ENCODE results near the gene NGFR. TPM values are rescaled to one million over a fixed set of nuclear protein-coding genes. Genes with fewer than 3 reads are reported as not detected.

Gene NGFR
- total and polyA plus RNA-seq, 3 donors from 2014 or later = 11.3 to 21.5 (median 20.6) TPM

GRCh38 chr17:49450735-49451134 lies 44.4 kb upstream of the NGFR start:
- Histone ChIP-seq H3K27me3 (no peaks in the 10 kb centered on the region), H3K36me3 (ENCODE audit: low read depth, missing control alignments) (no peaks in the 10 kb centered on the region), H3K4me3 (no peak overlapping the region), H3K4me1 (no peaks in the 10 kb centered on the region), H3K9me3 (no peaks in the 10 kb centered on the region), H3K27ac (no peak overlapping the region)
- DNase-seq = no peak
- no peak for TF ChIP-seq POLR2A (IDR thresholded peaks at IDR 0.05)
- TF ChIP-seq, protein P1, sequence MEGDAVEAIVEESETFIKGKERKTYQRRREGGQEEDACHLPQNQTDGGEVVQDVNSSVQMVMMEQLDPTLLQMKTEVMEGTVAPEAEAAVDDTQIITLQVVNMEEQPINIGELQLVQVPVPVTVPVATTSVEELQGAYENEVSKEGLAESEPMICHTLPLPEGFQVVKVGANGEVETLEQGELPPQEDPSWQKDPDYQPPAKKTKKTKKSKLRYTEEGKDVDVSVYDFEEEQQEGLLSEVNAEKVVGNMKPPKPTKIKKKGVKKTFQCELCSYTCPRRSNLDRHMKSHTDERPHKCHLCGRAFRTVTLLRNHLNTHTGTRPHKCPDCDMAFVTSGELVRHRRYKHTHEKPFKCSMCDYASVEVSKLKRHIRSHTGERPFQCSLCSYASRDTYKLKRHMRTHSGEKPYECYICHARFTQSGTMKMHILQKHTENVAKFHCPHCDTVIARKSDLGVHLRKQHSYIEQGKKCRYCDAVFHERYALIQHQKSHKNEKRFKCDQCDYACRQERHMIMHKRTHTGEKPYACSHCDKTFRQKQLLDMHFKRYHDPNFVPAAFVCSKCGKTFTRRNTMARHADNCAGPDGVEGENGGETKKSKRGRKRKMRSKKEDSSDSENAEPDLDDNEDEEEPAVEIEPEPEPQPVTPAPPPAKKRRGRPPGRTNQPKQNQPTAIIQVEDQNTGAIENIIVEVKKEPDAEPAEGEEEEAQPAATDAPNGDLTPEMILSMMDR (IDR thresholded peaks at IDR 0.05) = no peak
- intact Hi-C loops (cut with DNase I; ENCODE audit: low total_unique reads) = no loop called here
- 67 to 86% methylated on average over 3 of the region's 3 CpGs for WGBS, 2 donors

DNA sequence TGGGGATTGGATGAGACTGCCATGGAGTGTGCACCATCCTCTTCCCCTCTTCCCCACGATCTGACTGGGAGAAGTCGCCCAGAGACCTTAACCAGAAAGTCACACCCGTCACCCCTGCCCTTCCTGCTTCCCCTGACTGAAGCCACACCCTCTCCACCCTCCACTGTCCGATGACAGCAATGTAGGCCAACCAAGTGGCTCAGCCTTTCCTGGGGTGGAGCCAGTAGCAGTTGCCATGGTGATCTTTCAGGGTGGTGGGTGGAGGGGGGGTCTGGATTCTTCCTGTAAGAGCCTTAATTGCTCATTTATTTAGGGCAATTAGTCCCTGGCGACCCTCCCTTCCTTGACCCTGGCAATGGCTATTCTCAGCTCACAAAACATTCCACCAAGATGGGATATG lies 42.9 kb upstream of the NGFR start:
- Histone ChIP-seq H3K36me3 (ENCODE audit: low read depth, missing control alignments) (no peaks in the 10 kb centered on the region), H3K27me3 (no peaks in the 10 kb centered on the region), H3K4me3 (no peak overlapping the region), H3K9me3 (no peaks in the 10 kb centered on the region), H3K27ac (no peak overlapping the region), H3K4me1 (no peaks in the 10 kb centered on the region)
- intact Hi-C loops (cut with DNase I; ENCODE audit: low total_unique reads) = no loop called here
- no peak for TF ChIP-seq POLR2A (IDR thresholded peaks at IDR 0.05)
- TF ChIP-seq, protein P1 (IDR thresholded peaks at IDR 0.05) = no peak
- DNase-seq = no peak
- WGBS, 2 donors = 70 to 85% methylated on average over 5 of the region's 5 CpGs

GRCh38 chr17:49452661-49453060 lies 42.4 kb upstream of the NGFR start:
- H3K4me1 ChIP-seq = no peaks in the 10 kb centered on the region
- H3K27me3 ChIP-seq = no peaks in the 10 kb centered on the region
- H3K36me3 ChIP-seq (ENCODE audit: low read depth, missing control alignments) = no peaks in the 10 kb centered on the region
- H3K27ac ChIP-seq = no peak overlapping the region
- intact Hi-C loops (cut with DNase I; ENCODE audit: low total_unique reads) = no loop called here
- TF ChIP-seq, protein P1 (IDR thresholded peaks at IDR 0.05) = no peak
- no peak for TF ChIP-seq POLR2A (IDR thresholded peaks at IDR 0.05)
- H3K9me3 ChIP-seq = no peaks in the 10 kb centered on the region
- DNase-seq = no peak
- WGBS, 2 donors = 90 to 96% methylated on average over 5 of the region's 5 CpGs
- no peak overlapping the region for H3K4me3 ChIP-seq

DNA sequence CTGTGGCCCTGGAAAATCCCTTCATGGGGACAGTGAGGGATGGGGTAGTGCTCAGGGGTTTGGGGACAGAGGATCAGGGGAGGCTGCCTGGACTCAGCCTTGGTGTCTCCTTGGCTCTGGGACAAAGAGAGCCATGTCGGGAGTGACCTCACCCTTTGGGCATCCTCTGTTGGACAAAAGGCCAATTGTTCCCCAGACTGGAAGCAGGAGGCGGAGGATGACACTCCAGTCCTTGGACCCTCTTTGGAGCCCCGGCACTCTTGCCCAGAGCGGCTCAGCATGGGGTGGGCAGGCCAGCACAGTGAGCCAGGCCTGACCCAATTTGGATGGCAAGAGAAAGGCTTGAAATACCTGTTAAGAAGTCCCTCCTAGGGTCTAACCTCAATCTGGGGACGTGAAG lies 41.0 kb upstream of the NGFR start:
- no peaks in the 10 kb centered on the region for H3K4me1 ChIP-seq
- H3K9me3 ChIP-seq = no peaks in the 10 kb centered on the region
- H3K36me3 ChIP-seq (ENCODE audit: low read depth, missing control alignments) = no peaks in the 10 kb centered on the region
- no peak overlapping the region for H3K27ac ChIP-seq
- TF ChIP-seq POLR2A (IDR thresholded peaks at IDR 0.05) = no peak
- TF ChIP-seq, protein P1 (IDR thresholded peaks at IDR 0.05) = no peak
- intact Hi-C loops (cut with DNase I; ENCODE audit: low total_unique reads) = no loop called here
- H3K27me3 ChIP-seq = no peaks in the 10 kb centered on the region
- peak; percentile 66 for DNase-seq
- 65 to 74% methylated on average over 4 to 5 of the region's 5 CpGs for WGBS, 2 donors
- no peak overlapping the region for H3K4me3 ChIP-seq

DNA sequence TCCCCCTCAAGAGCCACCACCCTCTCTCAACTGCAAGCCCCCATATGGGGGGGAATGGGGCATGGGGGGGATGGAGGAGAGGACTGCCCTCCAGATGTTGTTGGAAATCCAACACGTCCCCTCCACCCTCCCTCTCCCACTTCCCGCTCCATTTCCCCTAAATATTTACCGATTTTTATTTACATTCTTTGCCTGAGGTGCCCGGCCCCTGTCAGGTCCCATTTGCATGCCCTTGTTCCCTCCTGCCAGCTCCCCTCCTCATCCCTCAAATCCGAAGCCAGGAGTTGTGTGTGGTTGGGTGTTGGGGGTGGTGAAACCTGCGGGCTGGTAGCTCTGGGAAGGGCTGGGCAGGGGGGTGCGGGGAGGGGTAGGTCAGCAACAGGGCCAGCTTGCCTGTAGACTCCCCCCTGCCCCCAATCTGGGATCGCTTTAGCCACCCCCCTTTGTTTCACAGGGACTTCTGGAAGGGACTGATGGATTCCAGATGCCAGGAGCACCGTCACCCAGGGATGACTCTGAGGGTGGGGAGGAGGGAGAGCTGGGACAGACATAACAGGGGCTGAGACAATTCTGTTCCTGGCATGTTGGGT lies 39.7 kb upstream of the NGFR start:
- DNase-seq = no peak
- Histone ChIP-seq H3K4me3 (no peak overlapping the region), H3K4me1 (no peaks in the 10 kb centered on the region), H3K9me3 (no peaks in the 10 kb centered on the region), H3K36me3 (ENCODE audit: low read depth, missing control alignments) (no peaks in the 10 kb centered on the region), H3K27me3 (no peaks in the 10 kb centered on the region), H3K27ac (no peak overlapping the region)
- intact Hi-C loops (cut with DNase I; ENCODE audit: low total_unique reads) = no loop called here
- WGBS, 2 donors = 80 to 84% methylated on average over 8 to 9 of the region's 9 CpGs
- TF ChIP-seq, protein P1 (IDR thresholded peaks at IDR 0.05) = no peak
- no peak for TF ChIP-seq POLR2A (IDR thresholded peaks at IDR 0.05)

Data from testis (tissue), 3 donors.